Head of caudate nucleus (tissue), 42 donors: Measurements from ENCODE around the gene FBLN5.
A peak's percentile ranks its signal among the peaks of the same experiment; 100 is the strongest.

ENCODE experiments used
- DNase-seq, 42 donors: peaks; one replicate each; pipeline versions ENCODE4 v3.0.0 to v3.0.0-alpha.2; 2020 to 2021; ENCODE audit warnings: mixed read lengths in 7 of 42
- intact Hi-C: fragments of 100-400 bp; cut with DNase I; formaldehyde crosslinking; loops from one replicate; pipeline ENCODE4 v1.15.0; 2022

The FBLN5 gene

GRCh38 chr14:91947475-91948184, at the start of gene FBLN5:
Gene FBLN5, minus strand, starts transcription at chr14:91947694. Its CDS starts 465 bp downstream, at chr14:91947229.
- DNase-seq: peak in 34 of 42 donors; percentile 11 to 64 (median 34)
- intact Hi-C loops: no loop called here

GRCh38 chr14:91996948-91997371, 49.5 kb upstream of the FBLN5 start:
- DNase-seq: peak in 2 of 42 donors; percentile 10 to 22
- intact Hi-C loops: no loop called here

GRCh38 chr14:91987192-91987591, 39.7 kb upstream of the FBLN5 start:
- intact Hi-C loops: no loop called here
- DNase-seq: no peak

GRCh38 chr14:91985521-91986255, 38.2 kb upstream of the FBLN5 start:
- intact Hi-C loops: no loop called here
- no peak for DNase-seq

GRCh38 chr14:91985008-91985407, 37.5 kb upstream of the FBLN5 start:
- no peak for DNase-seq
- intact Hi-C loops: no loop called here

- no peak for DNase-seq
- intact Hi-C loops: no loop called here
Measured at GRCh38 chr14:91983588-91983987, 36.1 kb upstream of the FBLN5 start.

GRCh38 chr14:91980157-91980556, 32.7 kb upstream of the FBLN5 start:
- DNase-seq: peak in 3 of 42 donors; percentile 7 to 14 (median 13)
- intact Hi-C loops: no loop called here

GRCh38 chr14:91977884-91978283, 30.4 kb upstream of the FBLN5 start:
- intact Hi-C loops: no loop called here
- peak in 2 of 42 donors; percentile 8 to 10 for DNase-seq

- DNase-seq: no peak
- intact Hi-C loops: no loop called here
Measured at GRCh38 chr14:91975763-91976162, 28.3 kb upstream of the FBLN5 start.

GRCh38 chr14:91971188-91971778, 23.8 kb upstream of the FBLN5 start:
- intact Hi-C loops: no loop called here
- DNase-seq: no peak

- no peak for DNase-seq
- intact Hi-C loops: no loop called here
Measured at GRCh38 chr14:91968280-91968679, 20.8 kb upstream of the FBLN5 start.

GRCh38 chr14:91964724-91965123, 17.2 kb upstream of the FBLN5 start:
- intact Hi-C loops: no loop called here
- peak in 7 of 42 donors; percentile 11 to 49 (median 16) for DNase-seq

- intact Hi-C loops: no loop called here
- DNase-seq: no peak
Measured at GRCh38 chr14:91964011-91964410, 16.5 kb upstream of the FBLN5 start.

- intact Hi-C loops: no loop called here
- DNase-seq: peak in 2 of 42 donors; percentile 13 to 18
Measured at GRCh38 chr14:91963465-91963864, 16.0 kb upstream of the FBLN5 start.

GRCh38 chr14:91961297-91962220, 14.1 kb upstream of the FBLN5 start:
- intact Hi-C loops: no loop called here
- no peak for DNase-seq

GRCh38 chr14:91957876-91958313, 10.4 kb upstream of the FBLN5 start:
- no peak for DNase-seq
- intact Hi-C loops: no loop called here

- intact Hi-C loops: no loop called here
Measured at GRCh38 chr14:91956616-91957015, 9.1 kb upstream of the FBLN5 start.

GRCh38 chr14:91955168-91955567, 7.7 kb upstream of the FBLN5 start:
- no peak for DNase-seq
- intact Hi-C loops: no loop called here

More at GRCh38 chr14:91956616-91957015, 9.1 kb upstream of the FBLN5 start:
- no peak for DNase-seq
